GM19324 (cell line): ENCODE data around the gene QRSL1.
"Not testable (repeated sequence)": the region's sequence is repeated elsewhere in the genome, so short reads cannot be mapped to it uniquely, and the experiment has no call there.

Experiments used
- ATAC-seq: cut with Tn5 transposase; IDR thresholded peaks from one replicate; pipeline ENCODE4 v1.9.1; 2021; ENCODE audit warnings: mild to moderate bottlenecking, moderate library complexity; ENCODE audit not compliant: unreplicated experiment, low FRiP score

QRSL1 gene

GRCh38 chr6:106670236-106670635 lies 40.9 kb downstream of the QRSL1 start:
- no peak for ATAC-seq

- ATAC-seq: no peak
Observed at GRCh38 chr6:106671651-106672050, 42.3 kb downstream of the QRSL1 start.

- ATAC-seq: no peak
Observed at GRCh38 chr6:106674541-106675229, 45.3 kb downstream of the QRSL1 start.

- no peak for ATAC-seq
Observed at GRCh38 chr6:106677282-106677681, 47.9 kb downstream of the QRSL1 start.

GRCh38 chr6:106684011-106684410 lies 54.6 kb downstream of the QRSL1 start:
- no peak for ATAC-seq

- no peak for ATAC-seq
Observed at GRCh38 chr6:106685833-106686232, 56.5 kb downstream of the QRSL1 start.

GRCh38 chr6:106688177-106688951 lies 59.0 kb downstream of the QRSL1 start:
- no peak for ATAC-seq

GRCh38 chr6:106692112-106692818 lies 62.9 kb downstream of the QRSL1 start:
- no peak for ATAC-seq

GRCh38 chr6:106692819-106693208 lies 63.4 kb downstream of the QRSL1 start:
- ATAC-seq: no peak

GRCh38 chr6:106693418-106693817 lies 64.0 kb downstream of the QRSL1 start:
- ATAC-seq: no peak

GRCh38 chr6:106694343-106694742 lies 65.0 kb downstream of the QRSL1 start:
- ATAC-seq: no peak

GRCh38 chr6:106700581-106700980 lies 71.2 kb downstream of the QRSL1 start:
- no peak for ATAC-seq

- not testable (repeated sequence) for ATAC-seq
Observed at GRCh38 chr6:106701201-106701600, 71.8 kb downstream of the QRSL1 start.

- peak; percentile 40 for ATAC-seq
Observed at GRCh38 chr6:106702046-106702445, 72.7 kb downstream of the QRSL1 start.

- ATAC-seq: peak; percentile 97
Observed at GRCh38 chr6:106702451-106703110, 73.2 kb downstream of the QRSL1 start.

GRCh38 chr6:106704327-106704726 lies 74.9 kb downstream of the QRSL1 start:
- ATAC-seq: no peak

- no peak for ATAC-seq
Observed at GRCh38 chr6:106705156-106705555, 75.8 kb downstream of the QRSL1 start.

GRCh38 chr6:106710580-106710979 lies 81.2 kb downstream of the QRSL1 start:
- ATAC-seq: no peak

- no peak for ATAC-seq
Observed at GRCh38 chr6:106714281-106714680, 84.9 kb downstream of the QRSL1 start.

- ATAC-seq: no peak
Observed at GRCh38 chr6:106715922-106716321, 86.5 kb downstream of the QRSL1 start.

GRCh38 chr6:106716966-106717365 lies 87.6 kb downstream of the QRSL1 start:
- no peak for ATAC-seq
